HG03342 (cell line): Measurements from ENCODE around the gene CAMKK1.

ENCODE experiments used
- ATAC-seq: cut with Tn5 transposase; IDR thresholded peaks from one replicate; pipeline ENCODE4 v1.9.1; 2021; ENCODE audit warnings: mild to moderate bottlenecking, moderate library complexity; ENCODE audit not compliant: unreplicated experiment

CAMKK1 gene

GRCh38 chr17:3893003-3893719, at the start of gene CAMKK1:
Gene CAMKK1, minus strand, starts transcription at chr17:3893053. Its CDS starts 7,366 bp downstream, at chr17:3885687.
- ATAC-seq, result peak; percentile 83

- ATAC-seq, result no peak
Measured at GRCh38 chr17:3940965-3941698, 48.3 kb upstream of the CAMKK1 start.

GRCh38 chr17:3937359-3937758, 44.5 kb upstream of the CAMKK1 start:
- ATAC-seq, result no peak

GRCh38 chr17:3935825-3936355, 43.0 kb upstream of the CAMKK1 start:
- no peak for ATAC-seq

- ATAC-seq, result no peak
Measured at GRCh38 chr17:3935140-3935542, 42.3 kb upstream of the CAMKK1 start.

- no peak for ATAC-seq
Measured at GRCh38 chr17:3929764-3930163, 36.9 kb upstream of the CAMKK1 start.

- no peak for ATAC-seq
Measured at GRCh38 chr17:3929181-3929580, 36.3 kb upstream of the CAMKK1 start.

- ATAC-seq, result no peak
Measured at GRCh38 chr17:3928406-3928805, 35.6 kb upstream of the CAMKK1 start.

GRCh38 chr17:3927628-3928340, 34.9 kb upstream of the CAMKK1 start:
- no peak for ATAC-seq

- ATAC-seq, result no peak
Measured at GRCh38 chr17:3926860-3927627, 34.2 kb upstream of the CAMKK1 start.

GRCh38 chr17:3925684-3926485, 33.0 kb upstream of the CAMKK1 start:
- no peak for ATAC-seq

GRCh38 chr17:3924512-3925350, 31.9 kb upstream of the CAMKK1 start:
- ATAC-seq, result no peak

GRCh38 chr17:3923466-3924190, 30.8 kb upstream of the CAMKK1 start:
- no peak for ATAC-seq

- ATAC-seq, result no peak
Measured at GRCh38 chr17:3922765-3923164, 29.9 kb upstream of the CAMKK1 start.

GRCh38 chr17:3921502-3922319, 28.9 kb upstream of the CAMKK1 start:
- ATAC-seq, result no peak

GRCh38 chr17:3921006-3921405, 28.2 kb upstream of the CAMKK1 start:
- ATAC-seq, result no peak

- no peak for ATAC-seq
Measured at GRCh38 chr17:3919123-3919624, 26.3 kb upstream of the CAMKK1 start.
